MG63 (cell line): ENCODE measurements around the gene SLC35A3. TPM values are rescaled to one million over a fixed set of nuclear protein-coding genes. Genes with fewer than 3 reads are reported as not detected.
"Not testable (repeated sequence)": the region's sequence is repeated elsewhere in the genome, so short reads cannot be mapped to it uniquely, and the experiment has no call there.

ENCODE experiments used
- DNase-seq: peaks from one replicate; pipeline ENCODE4 v3.0.0-alpha.2; 2020
- H3K27me3 ChIP-seq: fragments of 250-450 bp; sonication (Bioruptor Pico); 2 replicates; pipeline ENCODE4 v1.5.1; 2020; ENCODE audit warnings: mild to moderate bottlenecking, moderate library complexity
- H3K36me3 ChIP-seq: fragments of 250-450 bp; sonication (Bioruptor Pico); 2 replicates; pipeline ENCODE4 v1.5.1; 2020; ENCODE audit warnings: mild to moderate bottlenecking, moderate library complexity
- H3K4me3 ChIP-seq: fragments of 250-450 bp; sonication (Bioruptor Pico); 2 replicates; pipeline ENCODE4 v1.5.1; 2020; ENCODE audit warnings: mild to moderate bottlenecking, moderate library complexity
- H3K9me3 ChIP-seq: fragments of 250-450 bp; sonication (Bioruptor Pico); 2 replicates; pipeline ENCODE4 v1.5.1; 2020; ENCODE audit warnings: mild to moderate bottlenecking, moderate library complexity
- total RNA-seq: library from RNA; depleted of rRNA; stranded (reverse); fragments of >200 nt; shearing (Covaris generic); gene quantifications from 2 replicates; pipeline ENCODE4 v1.2.3, GENCODE V29; 2014; ENCODE audit warnings: low replicate concordance

The SLC35A3 gene
- total RNA-seq, 1 experiment from 2014 or later, result 11.1 TPM

DNA sequence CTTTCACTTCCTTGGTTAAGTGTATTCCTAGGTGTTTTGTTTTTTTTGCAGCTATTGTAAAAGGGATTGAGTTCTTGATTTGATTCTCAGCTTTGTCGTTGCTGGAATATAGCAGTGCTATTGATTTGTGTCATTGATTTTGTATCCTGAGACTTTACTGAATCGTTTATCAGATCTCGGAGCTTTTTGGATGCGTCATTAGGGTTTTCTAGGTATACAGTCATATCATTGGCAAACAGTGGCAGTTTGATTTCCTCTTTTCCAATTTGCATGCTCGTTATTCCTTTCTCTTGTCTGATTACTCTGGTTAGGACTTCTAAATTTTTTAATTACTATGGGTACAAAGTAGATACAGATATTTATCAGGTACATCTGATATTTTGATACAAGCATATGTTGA, 75.4 kb downstream of the SLC35A3 start:
- H3K36me3 ChIP-seq, result peaks cover 17% of the 10 kb centered on the region

DNA sequence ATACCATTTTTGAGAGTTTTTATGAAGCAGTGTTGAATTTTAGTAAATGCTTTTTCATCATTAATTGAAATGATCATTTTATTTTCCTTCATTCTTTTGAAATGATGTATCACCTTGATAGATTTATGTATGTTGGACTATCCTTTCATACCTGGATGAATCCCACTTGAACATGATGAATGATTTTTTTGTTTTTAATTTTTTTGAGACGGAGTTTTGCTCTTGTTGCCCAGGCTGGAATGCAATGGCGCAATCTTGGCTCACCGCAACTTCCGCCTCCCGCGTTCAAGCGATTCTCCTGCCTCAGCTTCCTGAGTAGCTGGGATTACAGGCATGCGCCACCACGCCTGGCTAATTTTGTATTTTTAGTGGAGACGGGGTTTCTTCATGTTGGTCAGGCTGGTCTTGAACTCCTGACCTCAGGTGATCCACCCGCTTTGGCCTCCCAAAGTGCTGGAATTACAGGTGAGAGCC, 77.5 kb downstream of the SLC35A3 start:
- not testable (repeated sequence) for DNase-seq, H3K9me3 ChIP-seq, H3K4me3 ChIP-seq, H3K27me3 ChIP-seq
- peaks cover 15% of the 10 kb centered on the region for H3K36me3 ChIP-seq

More for the DNA sequence above, 75.4 kb downstream of the SLC35A3 start:
- Histone ChIP-seq H3K9me3 (peaks cover 3% of the 10 kb centered on the region; the same call in 1 of the 2 replicates), H3K4me3 (no peak overlapping the region), H3K27me3 (no peaks in the 10 kb centered on the region)
- no peak for DNase-seq

DNA sequence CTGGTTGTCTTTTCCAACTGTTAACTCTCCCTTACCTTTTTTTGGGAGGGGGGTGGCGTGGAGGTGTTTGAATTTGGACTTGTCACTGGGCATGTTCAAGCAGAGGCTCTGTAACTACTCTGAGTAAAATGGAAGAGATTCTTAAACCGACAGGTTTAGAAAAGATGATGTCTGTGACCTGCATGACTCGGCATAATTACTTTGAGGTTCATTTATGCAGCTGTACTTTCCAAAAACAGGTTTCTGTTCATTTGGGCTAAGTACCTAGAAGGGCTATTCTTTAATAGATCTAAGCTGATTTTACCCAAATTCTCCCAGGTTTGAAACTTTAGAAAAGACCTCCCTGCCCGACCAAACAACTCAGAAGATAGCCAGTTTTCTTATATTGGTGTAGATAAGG, 80.3 kb downstream of the SLC35A3 start:
- Histone ChIP-seq H3K4me3 (no peak overlapping the region), H3K36me3 (peaks cover 5% of the 10 kb centered on the region), H3K9me3 (0 out of 2 replicates have a peak, but pooled peaks cover under 1% of the 10 kb centered on the region), H3K27me3 (no peaks in the 10 kb centered on the region)
- DNase-seq, result no peak

DNA sequence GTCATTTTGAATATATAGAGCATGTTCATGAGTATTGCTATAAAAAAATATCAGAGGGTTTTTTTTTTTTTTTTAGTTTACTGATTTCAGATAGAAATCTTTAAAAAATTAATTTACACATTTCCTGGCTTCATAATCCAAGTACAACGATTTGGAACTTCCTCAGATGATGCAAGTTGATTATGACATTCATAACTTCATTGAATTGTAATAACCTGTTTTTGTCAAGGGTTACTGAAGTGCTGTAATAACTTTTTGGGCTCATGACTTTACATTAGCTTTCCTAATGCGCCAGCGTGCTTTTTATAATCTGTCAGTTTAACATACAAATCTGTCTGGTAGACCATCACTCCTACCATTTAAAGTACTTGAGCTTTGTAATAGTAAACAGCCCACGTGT, 81.6 kb downstream of the SLC35A3 start:
- no peak for DNase-seq
- H3K36me3 ChIP-seq, result peaks cover 11% of the 10 kb centered on the region
- H3K9me3 ChIP-seq, result no peaks in the 10 kb centered on the region
- no peaks in the 10 kb centered on the region for H3K27me3 ChIP-seq
- no peak overlapping the region for H3K4me3 ChIP-seq

DNA sequence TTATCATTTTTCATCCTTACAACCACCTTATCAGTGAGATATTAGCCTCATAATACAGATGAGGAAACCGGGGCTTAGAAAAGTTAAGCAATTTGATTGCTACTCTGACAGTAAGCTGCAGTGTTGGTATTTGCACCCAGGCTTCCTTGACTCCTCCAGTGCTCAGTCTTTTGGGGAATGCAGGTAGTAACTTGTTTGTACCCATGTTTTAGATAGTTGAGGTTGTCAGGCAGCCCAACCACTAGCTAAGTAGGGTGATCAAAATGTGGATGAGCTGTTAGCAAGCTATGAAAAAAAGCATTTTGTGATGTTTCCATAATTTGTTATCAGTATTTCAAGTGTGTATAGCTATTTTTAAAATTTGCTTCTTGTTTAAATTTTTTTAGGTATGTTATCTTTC, 82.1 kb downstream of the SLC35A3 start:
- DNase-seq, result no peak
- Histone ChIP-seq H3K36me3 (peaks cover 16% of the 10 kb centered on the region), H3K9me3 (no peaks in the 10 kb centered on the region), H3K4me3 (no peak overlapping the region), H3K27me3 (no peaks in the 10 kb centered on the region)

DNA sequence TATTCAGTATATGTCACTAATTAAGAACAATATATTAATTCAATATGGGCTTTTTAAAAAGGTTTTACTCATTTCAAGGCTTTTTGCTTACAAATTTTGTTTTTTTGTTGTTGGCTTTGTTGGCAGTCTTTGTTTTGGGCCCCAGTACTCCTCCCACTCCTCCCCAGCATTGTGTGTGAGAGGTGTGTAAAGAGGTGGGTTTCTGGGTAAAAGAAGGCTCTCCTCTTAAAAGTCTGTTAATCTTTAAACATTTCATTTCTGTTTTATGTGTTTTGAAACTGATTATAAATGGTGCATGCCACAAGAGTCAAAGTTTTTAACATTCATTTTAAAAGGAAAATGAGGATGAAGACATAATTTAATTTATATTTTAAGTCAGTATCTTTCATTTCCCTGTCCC, 83.3 kb downstream of the SLC35A3 start:
- peaks cover 19% of the 10 kb centered on the region for H3K36me3 ChIP-seq
- H3K27me3 ChIP-seq, result no peaks in the 10 kb centered on the region
- no peak for DNase-seq
- no peaks in the 10 kb centered on the region for H3K9me3 ChIP-seq
- H3K4me3 ChIP-seq, result no peak overlapping the region

DNA sequence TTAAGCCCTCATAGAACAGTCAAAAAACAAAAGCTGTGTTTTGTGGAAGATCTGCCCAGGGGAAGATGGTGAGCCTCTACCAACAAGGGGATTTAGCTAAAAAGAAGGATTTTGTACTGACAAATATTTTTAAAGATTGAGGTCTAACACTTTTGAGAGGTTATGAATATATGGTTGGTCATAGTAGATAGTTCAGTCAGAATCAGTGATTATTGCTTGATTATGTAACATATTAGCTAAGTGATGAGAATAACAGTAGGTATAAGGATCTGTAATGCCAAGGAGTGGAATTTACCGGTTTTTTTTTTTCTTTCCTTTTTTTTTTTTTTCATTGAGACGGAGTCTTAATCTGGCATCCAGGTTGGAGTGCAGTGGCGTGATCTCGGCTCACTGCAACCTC, 83.9 kb downstream of the SLC35A3 start:
- Histone ChIP-seq H3K27me3 (no peaks in the 10 kb centered on the region), H3K36me3 (peaks cover 19% of the 10 kb centered on the region), H3K4me3 (no peak overlapping the region), H3K9me3 (no peaks in the 10 kb centered on the region)
- DNase-seq, result no peak

DNA sequence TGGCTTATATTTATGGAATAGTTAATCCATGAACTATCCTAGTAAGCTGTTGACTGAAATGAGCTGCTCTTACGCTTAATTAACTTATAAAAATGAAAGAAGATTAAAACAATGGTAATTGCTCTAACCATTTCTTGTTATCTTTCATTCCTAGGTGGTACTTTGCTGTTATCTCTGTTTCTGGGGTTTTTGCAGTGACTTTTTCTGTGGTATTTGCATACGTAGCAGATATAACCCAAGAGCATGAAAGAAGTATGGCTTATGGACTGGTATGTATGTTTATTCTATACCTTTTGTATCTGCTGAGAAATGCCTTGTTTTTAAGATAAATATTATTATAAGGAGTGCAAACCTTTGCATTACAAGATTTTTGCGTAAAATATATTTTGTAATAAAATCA, 91.9 kb downstream of the SLC35A3 start:
- no peak for DNase-seq
- H3K36me3 ChIP-seq, result peaks cover 37% of the 10 kb centered on the region
- no peaks in the 10 kb centered on the region for H3K27me3 ChIP-seq
- no peaks in the 10 kb centered on the region for H3K9me3 ChIP-seq
- no peak overlapping the region for H3K4me3 ChIP-seq

DNA sequence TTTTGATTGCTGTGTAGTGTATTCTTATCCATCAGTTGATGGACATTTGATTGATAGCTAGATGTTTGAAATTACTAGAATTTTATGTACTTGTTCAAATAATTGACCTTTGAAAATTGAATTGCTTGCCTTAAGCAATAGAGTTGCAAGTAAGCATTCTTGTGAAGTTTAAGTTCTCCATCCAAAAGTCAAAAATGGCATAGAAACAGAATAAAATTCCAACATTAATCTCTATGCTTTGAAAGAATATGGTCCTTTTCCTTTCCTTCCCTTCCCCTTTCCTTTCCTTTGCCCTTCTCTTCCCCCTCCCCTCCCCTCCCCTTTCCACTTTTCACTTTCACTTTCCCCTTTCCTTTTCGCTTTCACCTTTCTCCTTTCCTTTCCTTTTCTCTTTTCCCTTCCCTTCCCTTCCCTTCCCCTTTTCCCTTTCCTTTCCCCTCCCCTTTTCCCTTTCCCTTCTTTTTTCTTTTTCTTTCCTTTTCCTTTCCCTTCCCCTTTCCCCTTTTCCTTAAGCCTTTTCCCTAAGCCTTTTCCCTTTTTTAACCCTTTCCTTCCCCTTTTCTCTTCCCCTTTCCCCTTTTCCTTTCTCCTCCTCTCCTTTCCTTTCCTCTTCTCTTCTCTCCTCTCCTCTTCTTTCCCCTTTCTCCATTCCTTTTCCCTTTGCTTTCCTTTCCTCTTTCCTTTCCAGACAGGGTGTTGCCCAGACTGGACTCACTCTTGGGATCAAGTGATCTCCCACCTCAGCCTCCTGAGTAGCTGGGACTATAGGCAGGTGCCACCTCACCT, 95.6 kb downstream of the SLC35A3 start:
- no peak for DNase-seq
- peaks cover 59% of the 10 kb centered on the region for H3K36me3 ChIP-seq

DNA sequence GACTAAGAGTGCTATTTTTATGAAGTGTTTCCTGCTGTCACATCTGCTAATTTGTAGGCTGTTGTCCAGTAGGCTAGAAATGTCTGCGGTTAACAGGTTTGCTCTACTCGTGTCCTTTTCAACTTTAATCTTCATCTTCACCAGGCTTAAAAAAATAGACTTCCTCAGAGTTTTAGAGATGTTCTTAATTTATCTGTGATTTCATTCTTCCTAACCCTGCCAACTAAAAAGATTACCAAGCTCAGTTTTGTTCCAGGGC, 96.1 kb downstream of the SLC35A3 start:
- DNase-seq, result no peak
- Histone ChIP-seq H3K27me3 (no peaks in the 10 kb centered on the region), H3K9me3 (no peaks in the 10 kb centered on the region), H3K4me3 (no peak overlapping the region), H3K36me3 (peaks cover 58% of the 10 kb centered on the region)

More for the DNA sequence above, 95.6 kb downstream of the SLC35A3 start:
- Histone ChIP-seq H3K4me3 (no peak overlapping the region), H3K9me3 (no peaks in the 10 kb centered on the region), H3K27me3 (no peaks in the 10 kb centered on the region)

DNA sequence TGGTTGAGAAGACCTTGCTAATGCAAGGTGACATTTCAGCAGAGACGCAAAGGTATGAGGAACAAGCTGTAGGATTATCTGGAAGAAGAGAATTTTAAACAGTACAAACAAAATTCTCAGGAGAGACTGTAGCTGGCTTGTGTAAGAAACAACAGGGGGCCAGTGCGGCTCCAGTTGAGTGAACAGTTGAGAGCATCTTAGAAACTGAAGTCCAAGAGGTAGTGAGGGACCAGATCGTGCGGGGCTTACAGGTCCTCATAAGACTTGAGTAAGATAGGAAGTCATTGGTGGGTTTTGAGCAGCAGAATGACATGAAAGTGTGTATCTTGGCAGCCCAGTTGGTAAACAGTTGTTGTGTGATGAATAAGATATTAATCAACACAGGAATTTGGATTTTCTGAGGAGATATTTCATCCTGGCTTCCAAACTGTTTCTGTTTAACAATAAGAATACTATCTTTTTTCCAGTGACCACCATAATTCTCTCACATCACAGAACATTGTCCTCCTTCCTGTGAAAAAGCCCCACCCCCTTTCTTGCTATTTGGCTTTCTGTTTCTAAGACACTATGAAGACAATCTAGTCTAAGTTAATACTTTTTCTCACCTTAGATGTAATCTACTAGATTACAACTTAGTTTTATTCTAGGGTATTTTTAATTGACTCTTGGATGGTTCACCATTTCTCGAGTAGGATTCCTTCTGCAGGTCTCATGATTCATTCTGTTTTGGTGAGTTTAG, 100.6 kb downstream of the SLC35A3 start:
- H3K36me3 ChIP-seq, result peaks cover 62% of the 10 kb centered on the region
- no peak for DNase-seq
- H3K9me3 ChIP-seq, result no peaks in the 10 kb centered on the region
- no peaks in the 10 kb centered on the region for H3K27me3 ChIP-seq
- H3K4me3 ChIP-seq, result no peak overlapping the region

DNA sequence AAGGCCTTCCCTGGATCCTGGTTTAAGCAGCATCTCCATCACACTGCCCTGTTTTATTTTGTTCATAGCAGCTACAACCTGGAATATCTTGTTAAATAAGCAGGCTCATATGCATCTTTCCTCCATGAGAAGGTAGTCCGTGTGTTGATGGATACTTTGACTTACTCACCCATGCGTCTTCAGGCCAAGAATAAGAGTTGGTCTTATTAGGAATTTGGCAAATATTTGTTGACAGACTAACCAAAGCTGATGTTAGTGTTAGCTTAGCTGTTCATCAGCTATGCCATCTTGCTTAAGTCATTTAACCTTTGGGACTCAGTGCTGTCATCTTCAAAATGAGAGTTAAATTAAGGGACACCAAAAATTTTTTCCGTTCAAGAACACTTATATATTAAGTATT, 103.7 kb downstream of the SLC35A3 start:
- H3K9me3 ChIP-seq, result no peaks in the 10 kb centered on the region
- DNase-seq, result no peak
- peaks cover 67% of the 10 kb centered on the region for H3K36me3 ChIP-seq
- no peaks in the 10 kb centered on the region for H3K27me3 ChIP-seq
- no peak overlapping the region for H3K4me3 ChIP-seq

DNA sequence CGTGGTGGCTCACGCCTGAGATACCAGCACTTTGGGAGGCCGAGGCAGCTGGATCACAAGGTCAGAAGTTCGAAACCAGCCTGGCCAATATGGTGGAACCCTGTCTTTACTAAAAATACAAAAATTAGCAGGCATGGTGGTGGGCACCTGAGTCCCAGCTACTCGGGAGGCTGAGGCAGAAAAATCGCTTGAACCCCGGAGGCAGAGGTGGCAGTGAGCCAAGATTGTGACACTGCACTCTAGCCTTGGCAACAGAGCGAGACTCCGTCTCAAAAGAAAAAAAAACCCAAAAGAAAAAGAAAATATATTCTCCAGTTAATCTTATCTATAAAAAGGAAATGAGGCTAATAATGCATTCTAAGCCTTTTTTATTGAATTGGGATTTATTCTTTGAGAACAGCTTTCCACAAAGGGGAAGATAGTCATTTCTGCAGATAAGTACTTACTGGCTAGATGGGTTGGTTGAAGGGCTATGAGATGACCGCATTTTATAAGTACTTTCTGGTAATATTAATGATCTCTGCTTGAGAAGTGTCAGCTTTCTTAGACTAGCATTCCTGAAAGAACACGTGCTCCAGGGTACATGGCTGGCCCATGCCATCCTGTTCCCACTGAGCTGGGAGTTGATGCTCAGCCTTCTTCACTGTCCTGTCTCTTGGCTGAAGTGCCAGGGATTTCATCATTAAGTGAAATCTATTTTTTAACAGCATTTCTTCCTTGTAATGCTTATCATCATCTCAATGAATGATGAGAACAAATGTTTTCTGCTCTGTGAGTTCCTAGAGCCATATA, 105.0 kb downstream of the SLC35A3 start:
- DNase-seq, result no peak
- no peaks in the 10 kb centered on the region for H3K27me3 ChIP-seq
- H3K36me3 ChIP-seq, result peaks cover 63% of the 10 kb centered on the region
- H3K9me3 ChIP-seq, result no peaks in the 10 kb centered on the region
- no peak overlapping the region for H3K4me3 ChIP-seq

DNA sequence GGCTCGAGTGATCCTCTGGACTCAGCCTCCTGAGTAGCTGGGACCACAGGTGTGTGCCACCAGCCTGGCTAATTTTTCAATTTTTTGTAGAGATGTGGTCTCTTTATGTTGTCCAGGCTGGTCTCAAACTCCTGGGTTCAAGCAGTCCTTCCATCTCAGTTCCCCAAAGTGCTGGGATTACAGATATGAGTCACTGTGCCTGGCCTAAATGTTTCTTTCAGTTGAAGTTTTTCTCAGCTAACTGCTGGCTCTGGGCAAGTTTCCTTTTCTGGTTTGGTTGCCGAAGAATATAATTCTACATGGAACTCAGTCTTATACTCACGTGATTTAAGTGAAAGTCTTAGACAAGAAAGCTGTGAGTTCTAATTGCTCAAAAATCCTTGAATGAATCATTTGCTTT, 106.0 kb downstream of the SLC35A3 start:
- no peak for DNase-seq
- no peak overlapping the region for H3K4me3 ChIP-seq
- peaks cover 63% of the 10 kb centered on the region for H3K36me3 ChIP-seq
- no peaks in the 10 kb centered on the region for H3K9me3 ChIP-seq
- no peaks in the 10 kb centered on the region for H3K27me3 ChIP-seq

DNA sequence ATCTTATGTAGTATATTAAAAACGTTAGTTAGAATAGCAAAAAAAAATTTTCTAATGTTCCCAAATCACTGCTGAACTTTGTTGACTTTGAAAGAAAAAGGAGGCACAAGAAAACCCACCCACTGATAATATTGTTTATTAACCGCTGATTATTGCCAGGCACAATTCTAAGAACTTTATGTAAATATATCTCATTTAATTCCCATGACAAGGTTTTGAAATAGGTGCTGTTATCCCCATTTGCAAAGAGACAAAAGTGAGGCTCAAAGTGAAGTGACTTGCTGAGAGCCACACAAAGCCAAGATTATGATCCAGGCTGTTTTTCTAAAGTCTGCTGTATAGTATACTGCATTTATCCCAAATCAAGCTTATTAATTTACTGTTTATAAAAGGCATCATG, 106.5 kb downstream of the SLC35A3 start:
- H3K4me3 ChIP-seq, result no peak overlapping the region
- H3K36me3 ChIP-seq, result peaks cover 65% of the 10 kb centered on the region
- no peaks in the 10 kb centered on the region for H3K27me3 ChIP-seq
- no peaks in the 10 kb centered on the region for H3K9me3 ChIP-seq
- no peak for DNase-seq

DNA sequence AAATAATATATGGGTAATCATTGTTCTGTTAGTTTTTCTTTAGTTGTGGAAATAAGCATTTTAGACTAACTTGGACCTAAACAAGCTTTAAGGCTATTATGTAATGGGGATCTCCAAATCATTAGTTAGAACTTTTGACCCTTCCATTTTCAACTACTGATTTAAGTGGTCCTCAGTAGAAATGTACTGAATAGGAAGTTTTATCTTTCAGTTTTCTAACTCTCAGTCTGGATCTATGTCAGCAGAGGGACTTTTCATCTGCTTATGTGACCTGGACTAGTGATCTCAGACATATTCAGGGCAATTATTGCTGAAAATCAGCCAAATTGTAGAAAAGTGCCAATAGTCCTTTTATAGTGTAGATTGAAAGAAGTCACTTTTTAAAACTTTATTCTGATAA, 106.9 kb downstream of the SLC35A3 start:
- Histone ChIP-seq H3K27me3 (no peaks in the 10 kb centered on the region), H3K36me3 (peaks cover 65% of the 10 kb centered on the region)

DNA sequence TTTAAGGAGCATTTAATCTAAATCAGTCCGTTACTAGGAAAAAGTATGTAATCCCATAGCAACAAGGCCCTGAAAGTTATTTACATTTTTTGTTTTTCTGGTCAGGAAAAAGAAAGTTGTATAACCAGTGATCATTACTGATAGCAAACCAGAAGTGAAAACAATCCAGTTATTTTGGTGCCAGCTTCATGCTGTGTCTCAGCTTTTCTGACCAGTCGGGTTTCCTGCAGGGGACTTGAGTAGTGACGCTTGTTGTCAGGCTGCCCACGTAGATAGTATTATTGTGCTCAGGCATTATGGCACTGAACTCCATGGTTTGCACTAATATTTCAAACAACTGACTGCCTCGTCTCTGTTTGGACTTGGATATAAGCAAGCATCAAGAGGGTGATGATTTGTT, 107.7 kb downstream of the SLC35A3 start:
- no peak for DNase-seq
- no peaks in the 10 kb centered on the region for H3K9me3 ChIP-seq
- H3K4me3 ChIP-seq, result no peak overlapping the region
- H3K36me3 ChIP-seq, result peaks cover 69% of the 10 kb centered on the region
- no peaks in the 10 kb centered on the region for H3K27me3 ChIP-seq

More for the DNA sequence above, 106.9 kb downstream of the SLC35A3 start:
- Histone ChIP-seq H3K9me3 (no peaks in the 10 kb centered on the region), H3K4me3 (no peak overlapping the region)
- no peak for DNase-seq
